NCI-H2196 (cell line): Measurements from ENCODE around the gene TGM3.

Experiments used
- DNase-seq: peaks from one replicate; lab custom pipeline; 2025; ENCODE audit not compliant: unreplicated experiment; lab: John Stamatoyannopoulos, UW

The TGM3 gene

GRCh38 chr20:2374346-2375125 is 78.7 kb downstream of the TGM3 start:
- DNase-seq = no peak

GRCh38 chr20:2378893-2379292 is 83.1 kb downstream of the TGM3 start:
- DNase-seq = no peak

- no peak for DNase-seq
Observed at GRCh38 chr20:2379511-2380229, 83.9 kb downstream of the TGM3 start.

GRCh38 chr20:2380601-2381000 is 84.8 kb downstream of the TGM3 start, which contains the start of gene TGM6:
TGM6 (plus strand) TSS chr20:2380901; CDS start chr20:2380969, 68 bp downstream.
- no peak for DNase-seq

- no peak for DNase-seq
Observed at GRCh38 chr20:2381303-2381702, 85.5 kb downstream of the TGM3 start.

GRCh38 chr20:2382833-2383232 is 87.0 kb downstream of the TGM3 start:
- DNase-seq = no peak

GRCh38 chr20:2385026-2385425 is 89.2 kb downstream of the TGM3 start:
- no peak for DNase-seq

- no peak for DNase-seq
Observed at GRCh38 chr20:2385496-2385895, 89.7 kb downstream of the TGM3 start.

- no peak for DNase-seq
Observed at GRCh38 chr20:2386516-2387179, 90.8 kb downstream of the TGM3 start.

GRCh38 chr20:2387180-2387577 is 91.4 kb downstream of the TGM3 start:
- peak; percentile 19 for DNase-seq

GRCh38 chr20:2387580-2387979 is 91.8 kb downstream of the TGM3 start:
- no peak for DNase-seq
